ENCODE data around the gene UBN2. TPM values are rescaled to one million over a fixed set of nuclear protein-coding genes. Genes with fewer than 3 reads are reported as not detected.
A peak's percentile ranks its signal among the peaks of the same experiment; 100 is the strongest.
"Not testable (repeated sequence)": the region's sequence is repeated elsewhere in the genome, so short reads cannot be mapped to it uniquely, and the experiment has no call there.

Gene UBN2
- total and polyA plus RNA-seq, 3 donors from 2014 or later, result 36.6 to 49.4 (median 38.8) TPM

GRCh38 chr7:139332697-139333359, 101.8 kb downstream of the UBN2 start:
- WGBS, 2 donors, result 34 to 50% methylated on average over 5 of the region's 5 CpGs
- intact Hi-C loops (cut with DNase I; ENCODE audit: low total_unique reads), result no loop called here
- no peaks in the 10 kb centered on the region for H3K9me3 ChIP-seq
- TF ChIP-seq, protein P1, sequence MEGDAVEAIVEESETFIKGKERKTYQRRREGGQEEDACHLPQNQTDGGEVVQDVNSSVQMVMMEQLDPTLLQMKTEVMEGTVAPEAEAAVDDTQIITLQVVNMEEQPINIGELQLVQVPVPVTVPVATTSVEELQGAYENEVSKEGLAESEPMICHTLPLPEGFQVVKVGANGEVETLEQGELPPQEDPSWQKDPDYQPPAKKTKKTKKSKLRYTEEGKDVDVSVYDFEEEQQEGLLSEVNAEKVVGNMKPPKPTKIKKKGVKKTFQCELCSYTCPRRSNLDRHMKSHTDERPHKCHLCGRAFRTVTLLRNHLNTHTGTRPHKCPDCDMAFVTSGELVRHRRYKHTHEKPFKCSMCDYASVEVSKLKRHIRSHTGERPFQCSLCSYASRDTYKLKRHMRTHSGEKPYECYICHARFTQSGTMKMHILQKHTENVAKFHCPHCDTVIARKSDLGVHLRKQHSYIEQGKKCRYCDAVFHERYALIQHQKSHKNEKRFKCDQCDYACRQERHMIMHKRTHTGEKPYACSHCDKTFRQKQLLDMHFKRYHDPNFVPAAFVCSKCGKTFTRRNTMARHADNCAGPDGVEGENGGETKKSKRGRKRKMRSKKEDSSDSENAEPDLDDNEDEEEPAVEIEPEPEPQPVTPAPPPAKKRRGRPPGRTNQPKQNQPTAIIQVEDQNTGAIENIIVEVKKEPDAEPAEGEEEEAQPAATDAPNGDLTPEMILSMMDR (IDR thresholded peaks at IDR 0.05), result no peak
- no peak for TF ChIP-seq POLR2A (IDR thresholded peaks at IDR 0.05)
- H3K36me3 ChIP-seq (ENCODE audit: low read depth, missing control alignments), result no peaks in the 10 kb centered on the region
- H3K27me3 ChIP-seq, result no peaks in the 10 kb centered on the region
- H3K27ac ChIP-seq, result no peak overlapping the region
- H3K4me3 ChIP-seq, result no peak overlapping the region
- no peak for DNase-seq
- H3K4me1 ChIP-seq, result no peaks in the 10 kb centered on the region

- H3K27ac ChIP-seq; H3K27me3 ChIP-seq; H3K9me3 ChIP-seq; intact Hi-C loops (cut with DNase I; ENCODE audit: low total_unique reads); H3K4me1 ChIP-seq; H3K36me3 ChIP-seq (ENCODE audit: low read depth, missing control alignments); H3K4me3 ChIP-seq; DNase-seq: not testable (repeated sequence)
- WGBS, 2 donors, result 93 to 95% methylated on average over 13 of the region's 13 CpGs
Measured at GRCh38 chr7:139333443-139333842, 102.4 kb downstream of the UBN2 start.

DNA sequence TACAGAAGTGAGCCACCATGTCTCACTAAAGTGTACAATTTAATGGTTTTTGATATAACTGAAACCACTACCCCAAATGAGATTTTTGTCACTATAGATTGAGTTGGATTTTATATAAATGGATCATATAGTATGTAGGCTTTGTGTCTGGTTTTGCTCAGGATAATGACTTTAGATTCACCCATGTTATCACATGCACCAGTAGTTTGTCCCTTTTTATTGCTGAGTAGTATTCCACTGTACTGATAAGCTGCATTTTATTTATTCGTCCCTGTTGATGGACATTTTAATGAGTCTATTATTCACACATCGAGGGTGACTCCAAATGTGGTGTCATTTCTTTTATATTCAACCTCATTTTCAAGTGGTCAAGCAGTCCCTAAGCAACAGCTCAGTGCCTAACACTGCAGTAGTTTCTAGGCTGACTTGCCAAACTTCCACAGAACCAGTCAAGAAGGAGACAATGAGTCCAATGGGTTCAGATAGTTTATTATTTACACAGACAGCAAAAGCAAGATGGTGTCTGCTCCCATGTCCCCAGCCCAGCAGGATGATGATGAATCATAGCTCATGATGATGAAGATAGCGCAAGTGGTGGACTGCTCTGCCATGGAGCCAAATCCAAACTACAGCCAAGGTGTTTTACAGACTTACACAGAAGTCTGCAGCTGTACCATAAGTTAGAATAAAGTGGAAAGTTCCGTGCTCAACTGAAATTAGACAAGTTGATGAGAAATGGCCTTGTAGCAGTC, 103.5 kb downstream of the UBN2 start:
- no peaks in the 10 kb centered on the region for H3K9me3 ChIP-seq
- H3K4me1 ChIP-seq, result no peaks in the 10 kb centered on the region
- WGBS, 2 donors, result 90 to 91% methylated on average over 4 of the region's 4 CpGs
- DNase-seq, result no peak
- TF ChIP-seq POLR2A (IDR thresholded peaks at IDR 0.05), result no peak
- TF ChIP-seq, protein P1 (IDR thresholded peaks at IDR 0.05), result no peak
- no peak overlapping the region for H3K27ac ChIP-seq
- intact Hi-C loops (cut with DNase I; ENCODE audit: low total_unique reads), result no loop called here
- no peak overlapping the region for H3K4me3 ChIP-seq
- no peaks in the 10 kb centered on the region for H3K27me3 ChIP-seq
- no peaks in the 10 kb centered on the region for H3K36me3 ChIP-seq (ENCODE audit: low read depth, missing control alignments)

- WGBS, 2 donors, result 66 to 80% methylated on average over 2 of the region's 2 CpGs
- H3K36me3 ChIP-seq (ENCODE audit: low read depth, missing control alignments), result no peaks in the 10 kb centered on the region
- intact Hi-C loops (cut with DNase I; ENCODE audit: low total_unique reads), result no loop called here
Measured at GRCh38 chr7:139339025-139339424, 108.0 kb downstream of the UBN2 start.

GRCh38 chr7:139339698-139340036, 108.6 kb downstream of the UBN2 start:
- WGBS, 2 donors, result 58 to 64% methylated on average over 13 of the region's 13 CpGs
- intact Hi-C loops (cut with DNase I; ENCODE audit: low total_unique reads), result no loop called here
- DNase-seq, result peak; percentile 13
- H3K27ac ChIP-seq, result peak overlapping the region; percentile 99
- peak overlapping the region; percentile 78 to 94 for H3K4me3 ChIP-seq
- H3K36me3 ChIP-seq (ENCODE audit: low read depth, missing control alignments), result no peaks in the 10 kb centered on the region
- TF ChIP-seq, protein P1 (IDR thresholded peaks at IDR 0.05), result no peak
- TF ChIP-seq POLR2A (IDR thresholded peaks at IDR 0.05), result no peak
- H3K4me1 ChIP-seq, result peaks cover 4% of the 10 kb centered on the region
- no peaks in the 10 kb centered on the region for H3K27me3 ChIP-seq
- H3K9me3 ChIP-seq, result no peaks in the 10 kb centered on the region

More at GRCh38 chr7:139339025-139339424, 108.0 kb downstream of the UBN2 start:
- peak overlapping the region; percentile 78 to 94 for H3K4me3 ChIP-seq
- DNase-seq, result peak; percentile 9
- no peaks in the 10 kb centered on the region for H3K9me3 ChIP-seq
- H3K27ac ChIP-seq, result peak overlapping the region; percentile 99
- H3K4me1 ChIP-seq, result peaks cover 4% of the 10 kb centered on the region
- TF ChIP-seq POLR2A (IDR thresholded peaks at IDR 0.05), result no peak
- TF ChIP-seq, protein P1 (IDR thresholded peaks at IDR 0.05), result no peak
- no peaks in the 10 kb centered on the region for H3K27me3 ChIP-seq
